OCI-LY1 (cell line): ENCODE results near the gene FBXO47.

Source experiments
- EZH2 ChIP-seq: fragments of 200-600 bp; sonication (generic), shearing (Covaris generic); IDR thresholded peaks from 2 replicates; pipeline ENCODE4 v1.8.0; 2017; ENCODE audit warnings: borderline replicate concordance, mixed run types, mild to moderate bottlenecking, antibody characterized with exemption, low read length, moderate library complexity, mixed read lengths
- TF ChIP-seq, protein P1 (sequence below): fragments of 200-600 bp; sonication (generic), shearing (Covaris generic); IDR thresholded peaks from 2 replicates; pipeline ENCODE4 v1.5.1; 2017; ENCODE audit warnings: mild to moderate bottlenecking, antibody characterized with exemption, low read length, moderate library complexity, mixed read lengths

DNA sequence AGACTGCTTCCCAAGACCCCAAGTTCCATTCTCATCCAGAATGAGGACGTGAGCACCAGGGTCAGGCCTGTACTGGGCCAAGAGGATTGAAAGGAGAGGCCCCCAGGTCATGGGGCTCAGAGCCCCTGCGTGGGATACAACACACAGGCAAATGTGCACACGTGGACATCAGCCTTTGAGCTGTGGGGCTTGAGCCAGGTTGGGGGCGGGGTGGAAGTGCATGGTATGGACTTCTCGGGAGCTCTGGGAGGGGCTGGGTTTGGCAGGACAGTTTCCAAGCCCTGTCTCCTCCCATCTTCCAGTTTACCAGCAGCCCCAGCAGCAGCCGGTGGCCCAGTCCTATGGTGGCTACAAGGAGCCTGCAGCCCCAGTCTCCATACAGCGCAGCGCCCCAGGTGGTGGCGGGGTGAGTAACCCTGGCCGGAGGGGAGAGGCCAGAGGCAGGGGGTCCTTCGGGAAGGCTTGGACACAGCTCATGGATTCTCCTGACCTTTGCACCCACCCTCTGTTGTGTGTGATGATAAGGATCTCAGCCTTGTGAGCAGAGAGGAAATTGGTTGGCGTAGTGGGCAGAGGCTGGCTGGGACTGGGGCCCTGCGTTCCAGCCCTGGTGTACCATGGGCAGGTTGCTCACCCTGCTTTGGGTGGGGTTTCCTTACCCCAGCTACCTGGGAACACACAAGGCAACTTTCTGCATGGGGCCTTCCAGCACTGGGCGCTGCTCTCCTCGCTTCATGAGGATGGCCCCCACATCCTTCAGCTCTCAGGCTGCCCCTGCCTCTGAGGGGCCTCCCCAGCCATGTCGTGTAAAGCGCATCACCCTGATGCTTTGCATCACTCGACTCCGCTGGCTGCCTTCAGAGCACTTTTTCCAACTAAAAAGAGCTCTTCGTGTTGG, 52.2 kb downstream of the FBXO47 start:
- TF ChIP-seq, protein P1, sequence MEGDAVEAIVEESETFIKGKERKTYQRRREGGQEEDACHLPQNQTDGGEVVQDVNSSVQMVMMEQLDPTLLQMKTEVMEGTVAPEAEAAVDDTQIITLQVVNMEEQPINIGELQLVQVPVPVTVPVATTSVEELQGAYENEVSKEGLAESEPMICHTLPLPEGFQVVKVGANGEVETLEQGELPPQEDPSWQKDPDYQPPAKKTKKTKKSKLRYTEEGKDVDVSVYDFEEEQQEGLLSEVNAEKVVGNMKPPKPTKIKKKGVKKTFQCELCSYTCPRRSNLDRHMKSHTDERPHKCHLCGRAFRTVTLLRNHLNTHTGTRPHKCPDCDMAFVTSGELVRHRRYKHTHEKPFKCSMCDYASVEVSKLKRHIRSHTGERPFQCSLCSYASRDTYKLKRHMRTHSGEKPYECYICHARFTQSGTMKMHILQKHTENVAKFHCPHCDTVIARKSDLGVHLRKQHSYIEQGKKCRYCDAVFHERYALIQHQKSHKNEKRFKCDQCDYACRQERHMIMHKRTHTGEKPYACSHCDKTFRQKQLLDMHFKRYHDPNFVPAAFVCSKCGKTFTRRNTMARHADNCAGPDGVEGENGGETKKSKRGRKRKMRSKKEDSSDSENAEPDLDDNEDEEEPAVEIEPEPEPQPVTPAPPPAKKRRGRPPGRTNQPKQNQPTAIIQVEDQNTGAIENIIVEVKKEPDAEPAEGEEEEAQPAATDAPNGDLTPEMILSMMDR = no peak
- no peak for TF ChIP-seq EZH2
